Peyer's patch (tissue), 4 donors: ENCODE results near the gene STAG1. TPM values are rescaled to one million over a fixed set of nuclear protein-coding genes. Genes with fewer than 3 reads are reported as not detected.

Experiments
- DNase-seq, 3 donors: peaks; one replicate each; pipeline ENCODE4 v3.0.0-alpha.2; 2017 to 2019
- H3K27ac ChIP-seq, 4 donors: fragments of 200-600 bp; sonication (generic); one replicate each; pipeline ENCODE4 v1.5.1; 2016 to 2019
- H3K27me3 ChIP-seq, 2 donors: fragments of 200-600 bp; sonication (generic); one replicate each; pipeline ENCODE4 v1.5.1; 2019
- H3K36me3 ChIP-seq, 3 donors: fragments of 200-600 bp; sonication (generic); one replicate each; pipeline ENCODE4 v1.5.1; 2016 to 2019
- H3K4me1 ChIP-seq, 4 donors: fragments of 200-600 bp; sonication (generic); one replicate each; pipeline ENCODE4 v1.5.1; 2016 to 2019
- H3K4me3 ChIP-seq, 4 donors: fragments of 200-600 bp; sonication (generic); 1 replicate in 3 of 4; 2 replicates in 1 of 4; pipeline ENCODE4 v1.5.1; 2016 to 2019; ENCODE audit warnings: mild to moderate bottlenecking in 1 of 4
- H3K9me3 ChIP-seq, 4 donors: fragments of 200-600 bp; sonication (generic); one replicate each; pipeline ENCODE4 v1.5.1; 2016 to 2019; ENCODE audit warnings: mild to moderate bottlenecking in 1 of 4
- POLR2A ChIP-seq, 2 donors: fragments of 450-650 bp; IDR thresholded peaks; one replicate each; pipeline ENCODE4 v1.5.1; 2017; ENCODE audit warnings: antibody characterized with exemption in 2 of 2, mild to moderate bottlenecking in 2 of 2, moderate library complexity in 2 of 2
- total RNA-seq, 4 donors: library from RNA; depleted of rRNA; stranded (reverse); fragments of >200 nt; gene quantifications; one replicate each; pipeline ENCODE4 v1.1.0, GENCODE V29; 2016
- TF ChIP-seq, protein P1 (sequence below), 6 experiments: fragments of 450-650 bp in 4 of 6; fragments of 200-600 bp in 2 of 6; sonication (generic) in 1 of 6; IDR thresholded peaks; one replicate each; pipeline ENCODE4 v1.5.1; 2017 to 2019; ENCODE audit warnings: antibody characterized with exemption in 6 of 6, mild to moderate bottlenecking in 3 of 6, moderate library complexity in 1 of 6

STAG1 gene
- total RNA-seq, 4 donors from 2014 or later, result 22.6 to 91.6 (median 35.2) TPM

DNA sequence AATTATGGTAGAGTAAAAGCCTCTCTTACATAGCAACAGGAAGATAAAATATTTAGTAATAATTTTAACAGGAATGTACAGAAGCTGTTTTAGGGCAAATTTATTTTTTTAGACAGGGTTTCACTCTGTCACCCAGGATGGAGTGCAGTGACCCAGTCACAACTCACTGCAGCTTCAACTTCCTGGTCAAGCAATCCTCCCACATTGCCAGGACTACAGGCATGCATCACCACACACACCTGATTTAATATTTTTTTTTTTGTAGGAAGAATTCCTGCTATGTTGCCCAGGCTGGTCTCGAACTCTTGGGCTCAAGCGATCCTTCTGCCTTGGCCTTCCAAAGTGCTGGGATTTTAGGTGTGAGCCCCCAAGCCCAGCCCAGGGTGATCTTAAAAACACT lies 440.9 kb downstream of the STAG1 start:
- Histone ChIP-seq H3K27me3 (no peaks in the 10 kb centered on the region), H3K9me3 (no peaks in the 10 kb centered on the region), H3K27ac (no peak overlapping the region), H3K36me3 (peaks cover 0 to 6% (median 0%) of the 10 kb centered on the region in 3 donors), H3K4me1 (no peaks in the 10 kb centered on the region), H3K4me3 (no peak overlapping the region)
- DNase-seq, result no peak
- TF ChIP-seq, protein P1, sequence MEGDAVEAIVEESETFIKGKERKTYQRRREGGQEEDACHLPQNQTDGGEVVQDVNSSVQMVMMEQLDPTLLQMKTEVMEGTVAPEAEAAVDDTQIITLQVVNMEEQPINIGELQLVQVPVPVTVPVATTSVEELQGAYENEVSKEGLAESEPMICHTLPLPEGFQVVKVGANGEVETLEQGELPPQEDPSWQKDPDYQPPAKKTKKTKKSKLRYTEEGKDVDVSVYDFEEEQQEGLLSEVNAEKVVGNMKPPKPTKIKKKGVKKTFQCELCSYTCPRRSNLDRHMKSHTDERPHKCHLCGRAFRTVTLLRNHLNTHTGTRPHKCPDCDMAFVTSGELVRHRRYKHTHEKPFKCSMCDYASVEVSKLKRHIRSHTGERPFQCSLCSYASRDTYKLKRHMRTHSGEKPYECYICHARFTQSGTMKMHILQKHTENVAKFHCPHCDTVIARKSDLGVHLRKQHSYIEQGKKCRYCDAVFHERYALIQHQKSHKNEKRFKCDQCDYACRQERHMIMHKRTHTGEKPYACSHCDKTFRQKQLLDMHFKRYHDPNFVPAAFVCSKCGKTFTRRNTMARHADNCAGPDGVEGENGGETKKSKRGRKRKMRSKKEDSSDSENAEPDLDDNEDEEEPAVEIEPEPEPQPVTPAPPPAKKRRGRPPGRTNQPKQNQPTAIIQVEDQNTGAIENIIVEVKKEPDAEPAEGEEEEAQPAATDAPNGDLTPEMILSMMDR (IDR thresholded peaks at IDR 0.05), result no peak
- no peak for TF ChIP-seq POLR2A (IDR thresholded peaks at IDR 0.05)

DNA sequence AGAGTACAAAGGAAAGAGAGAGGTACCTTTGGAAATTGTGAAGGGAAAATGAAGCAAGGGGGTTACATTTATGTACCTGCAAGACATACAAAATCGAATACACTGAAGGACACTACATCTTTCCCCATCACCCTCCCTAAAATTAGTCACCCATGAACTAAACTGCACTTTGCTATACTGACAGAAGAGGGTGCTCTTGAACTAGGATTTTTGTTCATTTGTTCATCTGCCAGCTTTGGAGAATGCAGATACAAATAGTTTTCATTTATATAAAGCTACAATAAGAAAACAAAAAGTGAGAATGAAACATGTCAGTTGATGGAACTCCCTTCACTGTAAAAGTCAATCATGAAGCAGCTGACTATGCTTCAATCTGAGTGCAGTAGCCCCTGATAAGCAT lies 446.3 kb downstream of the STAG1 start:
- H3K27ac ChIP-seq, result no peak overlapping the region
- no peaks in the 10 kb centered on the region for H3K27me3 ChIP-seq

DNA sequence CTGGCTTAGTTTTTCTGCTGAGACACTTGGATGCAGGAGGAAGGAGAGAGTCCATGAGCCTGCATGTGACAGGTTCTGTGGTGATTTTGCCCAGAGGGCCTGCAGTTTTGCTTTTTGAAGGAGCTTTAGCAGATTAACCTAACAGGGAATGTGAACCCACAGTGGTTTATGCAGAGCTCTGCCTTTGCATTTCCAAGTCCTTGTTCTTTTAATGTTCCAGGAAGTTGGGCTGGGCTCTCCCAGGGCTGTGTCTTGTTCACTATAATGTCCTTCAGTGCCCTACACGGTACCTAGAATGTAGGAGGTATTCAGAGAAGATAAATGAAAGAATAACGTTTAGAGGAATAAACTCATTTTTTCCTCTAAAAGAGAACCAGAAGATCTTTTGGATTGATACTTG lies 451.7 kb downstream of the STAG1 start:
- H3K4me3 ChIP-seq, result no peak overlapping the region
- no peak for DNase-seq
- H3K4me1 ChIP-seq, result no peaks in the 10 kb centered on the region
- peaks cover 0 to 31% (median 0%) of the 10 kb centered on the region in 3 donors for H3K36me3 ChIP-seq
- H3K27ac ChIP-seq, result no peak overlapping the region
- TF ChIP-seq, protein P1 (IDR thresholded peaks at IDR 0.05), result no peak
- TF ChIP-seq POLR2A (IDR thresholded peaks at IDR 0.05), result no peak
- H3K27me3 ChIP-seq, result no peaks in the 10 kb centered on the region
- H3K9me3 ChIP-seq, result no peaks in the 10 kb centered on the region

More for the DNA sequence above, 446.3 kb downstream of the STAG1 start:
- TF ChIP-seq, protein P1 (IDR thresholded peaks at IDR 0.05), result peak in 1 of 6 experiments; percentile 49
- TF ChIP-seq POLR2A (IDR thresholded peaks at IDR 0.05), result no peak
- Histone ChIP-seq H3K4me1 (no peaks in the 10 kb centered on the region), H3K4me3 (no peak overlapping the region), H3K36me3 (peaks cover 0 to 11% (median 0%) of the 10 kb centered on the region in 3 donors), H3K9me3 (no peaks in the 10 kb centered on the region)
- DNase-seq, result no peak

DNA sequence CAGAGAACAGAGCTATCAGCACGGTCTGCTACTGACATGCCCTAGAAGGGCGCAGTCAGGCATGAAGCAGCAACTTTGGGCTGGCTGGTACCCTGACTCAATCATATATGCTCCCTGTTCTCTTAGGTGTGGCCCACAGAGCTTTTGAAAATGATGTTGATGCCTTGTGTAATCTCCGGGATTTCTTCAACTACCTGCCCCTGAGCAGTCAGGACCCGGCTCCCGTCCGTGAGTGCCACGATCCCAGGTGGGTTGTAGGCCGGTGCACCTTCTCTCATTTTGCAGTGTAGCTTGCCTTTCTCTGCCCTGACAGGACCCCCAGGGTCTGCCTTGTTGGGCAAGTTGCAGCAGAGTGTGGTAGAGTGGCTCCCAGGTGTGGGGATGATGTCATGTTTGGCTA lies 454.4 kb downstream of the STAG1 start:
- Histone ChIP-seq H3K4me3 (no peak overlapping the region), H3K4me1 (no peaks in the 10 kb centered on the region), H3K9me3 (no peaks in the 10 kb centered on the region), H3K27me3 (no peaks in the 10 kb centered on the region), H3K27ac (no peak overlapping the region), H3K36me3 (peaks cover 0 to 42% (median 0%) of the 10 kb centered on the region in 3 donors)
- TF ChIP-seq, protein P1 (IDR thresholded peaks at IDR 0.05), result no peak
- no peak for TF ChIP-seq POLR2A (IDR thresholded peaks at IDR 0.05)
- no peak for DNase-seq

DNA sequence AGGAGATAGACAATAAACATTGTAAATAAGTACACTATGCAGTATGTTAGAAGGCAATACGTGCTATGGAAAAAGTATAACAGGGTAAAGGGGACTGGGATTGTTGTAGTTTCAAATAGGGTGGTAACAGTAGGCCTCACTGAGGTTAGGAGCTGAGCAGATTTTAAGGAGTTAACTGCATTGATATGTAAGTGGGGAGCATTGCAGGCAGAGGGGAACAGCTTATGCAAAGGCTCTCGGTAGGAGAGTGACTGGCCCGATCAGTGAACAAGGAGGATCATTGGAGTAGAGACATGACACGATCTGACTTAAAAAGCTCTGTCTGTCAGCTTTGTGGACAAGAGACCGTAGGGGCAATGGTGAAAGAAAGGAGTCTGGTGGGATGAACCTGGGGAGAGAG lies 455.2 kb downstream of the STAG1 start:
- no peaks in the 10 kb centered on the region for H3K27me3 ChIP-seq

More for the DNA sequence above, 455.2 kb downstream of the STAG1 start:
- Histone ChIP-seq H3K9me3 (no peaks in the 10 kb centered on the region), H3K36me3 (peaks cover 0 to 42% (median 0%) of the 10 kb centered on the region in 3 donors), H3K27ac (no peak overlapping the region), H3K4me3 (no peak overlapping the region), H3K4me1 (no peaks in the 10 kb centered on the region)
- TF ChIP-seq, protein P1 (IDR thresholded peaks at IDR 0.05), result no peak
- TF ChIP-seq POLR2A (IDR thresholded peaks at IDR 0.05), result no peak
- no peak for DNase-seq
